Measurements from ENCODE around the gene DNAH2.

Gene DNAH2

DNA sequence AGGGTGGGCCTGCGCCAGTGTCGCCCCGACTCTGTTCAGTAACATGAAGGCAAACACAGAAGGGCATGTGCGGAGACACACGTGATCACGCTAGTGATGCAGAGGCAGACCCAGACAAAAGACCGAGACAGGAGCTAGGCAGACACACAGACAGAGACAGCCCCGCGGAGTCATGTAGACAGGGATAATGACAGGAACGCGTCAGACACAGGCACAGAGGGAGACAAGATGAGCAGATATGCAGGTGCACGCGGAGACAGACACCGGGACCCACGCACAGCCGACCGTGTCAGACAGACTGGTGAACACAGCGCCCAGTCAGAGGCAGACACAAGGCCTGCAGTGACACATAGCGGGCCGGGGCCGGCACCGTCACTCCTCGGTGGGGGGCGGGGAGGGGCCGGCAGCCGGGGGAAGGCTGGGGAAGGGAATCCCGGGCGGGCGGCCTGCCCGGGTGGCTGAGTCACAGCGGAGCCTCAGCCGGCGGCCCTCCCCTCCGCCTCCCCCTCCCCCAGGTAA is 123.9 kb downstream of the DNAH2 start:
- peak; percentile 97 for DNase-seq

DNA sequence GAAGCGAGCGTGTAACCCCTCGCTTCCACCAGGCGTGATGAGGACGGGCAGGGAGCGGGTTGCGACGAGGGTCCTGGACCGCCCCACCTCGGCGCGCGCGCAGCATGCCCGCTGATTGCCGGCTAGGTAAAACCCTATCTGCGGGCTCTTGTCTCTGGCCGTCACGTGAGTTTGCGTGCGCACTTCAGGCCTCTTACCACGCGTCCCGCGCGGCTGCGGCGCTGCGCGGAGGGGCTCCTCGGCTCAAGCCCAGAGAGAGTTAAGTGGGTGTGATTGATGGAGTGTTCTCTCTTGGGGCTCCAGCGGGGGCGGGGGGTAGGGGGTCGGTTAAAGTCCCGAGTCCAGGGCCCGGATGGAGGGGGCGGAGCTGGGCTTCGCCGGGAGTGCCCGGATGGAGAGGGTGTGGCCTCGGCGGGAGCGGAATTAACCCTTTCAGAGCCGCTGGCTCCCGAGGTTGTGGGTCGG is 124.4 kb downstream of the DNAH2 start:
- peak; percentile 89 for DNase-seq

DNA sequence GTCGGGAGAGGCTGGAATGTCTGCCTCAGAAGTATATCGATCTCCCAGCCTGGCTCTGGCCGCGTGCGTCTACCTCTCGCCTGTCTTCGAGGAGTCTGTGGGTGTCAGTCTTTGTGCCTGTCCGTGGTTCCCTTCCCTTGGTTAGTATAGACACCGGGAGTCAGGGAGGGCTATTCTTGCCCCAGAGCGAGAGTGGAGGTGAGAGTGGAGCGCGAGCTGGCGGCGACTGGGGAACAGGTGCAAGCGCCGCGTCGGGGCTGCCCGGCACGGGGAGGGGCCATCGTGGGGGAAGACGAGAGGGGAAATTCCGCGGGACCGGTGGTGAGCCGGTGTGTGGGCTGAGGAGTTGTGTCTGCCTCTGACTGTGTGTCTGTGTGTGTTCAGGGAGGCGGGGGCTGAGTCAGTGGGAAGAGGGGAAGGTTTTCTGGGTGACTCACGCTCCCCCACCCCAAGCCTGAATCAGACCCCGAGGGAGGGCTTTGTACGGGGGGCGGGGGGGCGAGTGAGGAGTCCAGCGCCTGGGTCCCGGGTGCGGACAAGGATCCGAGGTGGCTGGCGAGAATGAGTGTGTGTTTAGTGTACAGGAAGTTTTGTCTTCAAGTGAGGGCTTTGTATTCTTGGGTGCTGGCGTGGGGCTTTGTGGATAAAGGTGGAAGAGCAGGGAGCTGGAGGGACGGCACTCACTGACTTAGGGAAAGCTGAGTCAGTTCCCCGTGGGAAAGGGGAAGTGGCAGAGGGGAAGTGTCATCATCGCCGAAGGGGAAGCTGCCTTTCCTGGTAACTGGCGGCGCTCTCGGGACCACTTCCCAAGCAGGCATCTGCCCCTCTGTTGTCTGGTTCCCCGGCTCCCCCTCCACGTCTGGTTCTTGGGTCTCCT is 125.1 kb downstream of the DNAH2 start:
- peak; percentile 95 for DNase-seq

DNA sequence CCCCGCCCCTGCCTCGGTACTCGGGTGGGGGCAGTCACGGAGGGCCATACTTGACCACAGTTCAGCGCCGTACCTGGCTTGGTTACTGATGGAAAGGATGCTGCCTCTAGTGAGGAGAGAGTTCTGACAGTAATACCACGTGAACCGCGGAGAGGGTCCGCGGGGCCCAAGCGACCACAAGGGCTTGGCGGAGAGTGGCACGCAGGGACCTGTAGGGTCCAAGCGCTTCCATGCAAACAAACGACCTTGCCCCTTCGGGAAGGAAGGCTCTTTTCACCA is 125.7 kb downstream of the DNAH2 start:
- no peak for DNase-seq

DNA sequence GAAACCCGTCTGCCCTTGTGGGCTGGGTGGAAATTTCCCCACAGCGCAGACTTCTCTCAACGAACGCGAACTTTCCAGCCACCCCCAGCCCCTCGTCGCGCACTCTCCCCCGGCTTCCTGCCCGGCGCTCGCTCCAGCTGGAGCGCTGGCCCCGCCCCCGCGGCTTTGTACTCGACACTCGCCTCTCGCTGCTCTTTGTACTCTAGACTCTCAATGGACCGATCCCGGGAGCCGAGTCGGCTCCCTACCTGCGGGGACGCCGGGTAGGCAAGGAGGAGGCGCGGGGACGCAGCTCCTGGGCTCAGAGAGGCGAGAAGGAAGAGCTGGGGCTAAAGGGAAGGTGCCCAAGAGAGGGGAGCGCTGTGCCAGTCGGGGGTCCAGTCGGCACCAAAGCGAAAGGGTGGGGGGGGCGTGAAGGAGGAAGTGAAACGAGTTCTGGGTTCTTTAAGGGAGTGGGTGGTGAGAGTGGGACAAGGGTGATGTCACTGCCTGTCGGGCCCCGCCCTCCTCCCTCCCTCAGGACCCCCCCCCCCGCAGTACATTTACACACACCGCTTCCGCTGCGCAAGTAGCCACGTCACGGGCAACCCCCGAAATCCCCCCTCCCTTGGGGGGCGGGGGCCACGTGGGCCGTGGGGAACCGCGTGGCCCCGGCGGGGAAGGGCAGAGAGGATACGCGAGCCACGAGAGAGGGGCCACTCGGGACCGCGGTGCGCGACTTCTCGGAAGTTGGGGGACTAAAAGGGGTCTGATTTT is 126.2 kb downstream of the DNAH2 start:
- DNase-seq, result peak; percentile 95

DNA sequence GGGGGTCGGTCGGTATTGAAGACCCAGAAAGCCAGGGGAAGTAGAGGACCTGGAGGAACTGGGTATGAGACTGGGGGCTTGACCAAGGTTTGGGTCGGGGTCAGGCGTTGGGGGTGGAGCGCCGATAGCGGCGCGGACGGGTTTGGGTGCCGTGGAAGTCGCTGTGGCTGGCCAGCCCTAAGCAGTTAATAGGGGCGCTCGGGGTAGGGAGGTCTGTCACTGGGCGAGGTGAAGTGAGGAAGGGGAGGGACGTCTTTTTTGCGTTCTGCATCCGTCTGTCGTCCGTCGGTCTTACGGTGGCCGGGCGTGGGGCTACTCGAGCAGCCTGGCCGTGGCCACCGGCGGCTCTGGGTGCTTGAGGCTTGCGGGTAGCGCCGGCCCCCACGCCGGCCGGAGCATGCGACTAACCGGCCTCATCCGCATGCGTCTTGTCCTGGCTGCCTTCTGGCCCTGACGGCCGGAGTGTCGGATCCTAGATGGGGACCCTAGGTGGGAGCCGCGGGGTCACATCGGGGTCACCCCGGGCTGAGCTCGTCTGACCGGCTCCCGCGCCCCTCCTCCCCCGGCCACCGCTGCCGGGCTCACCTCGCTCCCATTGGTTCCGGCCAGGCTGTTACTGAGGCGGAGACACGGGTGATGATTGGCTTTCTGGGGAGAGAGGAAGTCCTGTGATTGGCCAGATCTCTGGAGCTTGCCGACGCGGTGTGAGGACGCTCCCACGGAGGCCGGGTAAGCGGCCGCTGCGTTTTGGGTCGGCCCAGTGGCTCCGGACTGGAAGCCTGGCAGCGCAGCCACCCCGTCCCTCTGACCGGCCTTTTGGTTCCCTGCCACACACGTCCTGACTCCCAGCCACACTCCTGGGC is 127.0 kb downstream of the DNAH2 start:
- DNase-seq, result peak; percentile 79

DNA sequence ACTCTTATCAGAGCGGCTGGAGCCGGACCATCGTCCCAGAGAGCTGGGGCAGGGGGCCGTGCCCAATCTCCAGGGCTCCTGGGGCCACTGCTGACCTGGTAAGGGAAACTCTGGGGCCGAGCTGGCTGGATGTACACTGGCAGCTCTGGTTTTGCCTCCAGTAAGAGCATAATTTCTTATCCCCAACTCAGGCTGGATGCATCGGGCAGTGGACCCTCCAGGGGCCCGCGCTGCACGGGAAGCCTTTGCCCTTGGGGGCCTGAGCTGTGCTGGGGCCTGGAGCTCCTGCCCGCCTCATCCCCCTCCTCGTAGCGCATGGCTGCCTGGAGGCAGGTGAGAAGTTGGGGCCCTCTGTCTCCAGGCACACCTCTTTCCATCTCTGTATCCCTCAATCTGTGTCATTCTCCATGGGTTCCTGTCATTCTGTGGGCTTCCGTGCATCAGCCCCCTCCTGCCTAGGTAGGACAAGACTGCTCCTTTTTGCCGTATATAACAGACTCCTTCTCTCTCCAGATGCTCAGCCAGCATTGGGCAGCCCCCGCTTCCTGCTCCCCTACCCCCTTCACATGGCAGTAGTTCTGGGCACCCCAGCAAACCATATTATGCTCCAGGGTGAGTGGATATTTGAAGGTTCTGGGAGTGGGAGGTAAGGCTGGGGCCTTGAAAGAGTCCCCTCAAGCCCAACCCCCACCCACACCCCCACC is 128.0 kb downstream of the DNAH2 start:
- DNase-seq, result peak; percentile 50

DNA sequence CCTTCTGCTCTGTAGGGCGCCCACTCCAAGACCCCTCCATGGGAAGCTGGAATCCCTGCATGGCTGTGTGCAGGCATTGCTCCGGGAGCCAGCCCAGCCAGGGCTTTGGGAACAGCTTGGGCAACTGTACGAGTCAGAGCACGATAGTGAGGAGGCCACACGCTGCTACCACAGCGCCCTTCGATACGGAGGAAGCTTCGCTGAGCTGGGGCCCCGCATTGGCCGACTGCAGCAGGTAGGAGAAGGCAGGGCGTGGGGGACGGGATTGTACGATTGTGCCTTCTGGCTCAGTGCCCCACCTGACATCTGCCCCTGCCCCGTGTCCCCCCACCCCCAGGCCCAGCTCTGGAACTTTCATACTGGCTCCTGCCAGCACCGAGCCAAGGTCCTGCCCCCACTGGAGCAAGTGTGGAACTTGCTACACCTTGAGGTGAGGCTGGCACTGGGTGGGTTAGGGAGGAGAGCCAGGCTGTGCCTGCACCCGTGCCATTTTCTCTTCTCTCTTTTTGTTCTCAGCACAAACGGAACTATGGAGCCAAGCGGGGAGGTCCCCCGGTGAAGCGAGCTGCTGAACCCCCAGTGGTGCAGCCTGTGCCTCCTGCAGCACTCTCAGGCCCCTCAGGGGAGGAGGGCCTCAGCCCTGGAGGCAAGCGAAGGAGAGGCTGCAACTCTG is 128.7 kb downstream of the DNAH2 start:
- DNase-seq, result peak; percentile 48

DNA sequence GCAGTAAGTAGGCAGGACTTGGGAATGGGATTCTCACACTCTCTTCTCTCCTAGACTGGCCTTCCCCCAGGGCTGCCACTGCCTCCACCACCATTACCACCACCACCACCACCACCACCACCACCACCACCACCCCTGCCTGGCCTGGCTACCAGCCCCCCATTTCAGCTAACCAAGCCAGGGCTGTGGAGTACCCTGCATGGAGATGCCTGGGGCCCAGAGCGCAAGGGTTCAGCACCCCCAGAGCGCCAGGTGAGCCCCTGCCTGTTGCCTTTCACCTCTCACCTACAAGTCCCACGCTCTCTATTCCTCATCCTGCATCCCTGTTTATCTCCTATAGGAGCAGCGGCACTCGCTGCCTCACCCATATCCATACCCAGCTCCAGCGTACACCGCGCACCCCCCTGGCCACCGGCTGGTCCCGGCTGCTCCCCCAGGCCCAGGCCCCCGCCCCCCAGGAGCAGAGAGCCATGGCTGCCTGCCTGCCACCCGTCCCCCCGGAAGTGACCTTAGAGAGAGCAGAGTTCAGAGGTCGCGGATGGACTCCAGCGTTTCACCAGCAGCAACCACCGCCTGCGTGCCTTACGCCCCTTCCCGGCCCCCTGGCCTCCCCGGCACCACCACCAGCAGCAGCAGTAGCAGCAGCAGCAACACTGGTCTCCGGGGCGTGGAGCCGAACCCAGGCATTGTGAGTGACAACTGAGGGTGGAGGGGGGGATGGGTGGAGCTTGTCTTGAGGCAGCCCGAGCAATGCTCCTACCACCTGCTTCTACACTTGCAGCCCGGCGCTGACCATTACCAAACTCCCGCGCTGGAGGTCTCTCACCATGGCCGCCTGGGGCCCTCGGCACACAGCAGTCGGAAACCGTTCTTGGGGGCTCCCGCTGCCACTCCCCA is 129.5 kb downstream of the DNAH2 start:
- DNase-seq, result peak; percentile 52

DNA sequence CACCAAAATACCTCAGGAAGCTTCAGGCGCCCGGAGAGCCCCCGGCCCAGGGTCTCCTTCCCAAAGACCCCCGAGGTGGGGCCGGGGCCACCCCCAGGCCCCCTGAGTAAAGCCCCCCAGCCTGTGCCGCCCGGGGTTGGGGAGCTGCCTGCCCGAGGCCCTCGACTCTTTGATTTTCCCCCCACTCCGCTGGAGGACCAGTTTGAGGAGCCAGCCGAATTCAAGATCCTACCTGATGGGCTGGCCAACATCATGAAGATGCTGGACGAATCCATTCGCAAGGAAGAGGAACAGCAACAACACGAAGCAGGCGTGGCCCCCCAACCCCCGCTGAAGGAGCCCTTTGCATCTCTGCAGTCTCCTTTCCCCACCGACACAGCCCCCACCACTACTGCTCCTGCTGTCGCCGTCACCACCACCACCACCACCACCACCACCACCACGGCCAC is 130.6 kb downstream of the DNAH2 start:
- DNase-seq, result no peak

DNA sequence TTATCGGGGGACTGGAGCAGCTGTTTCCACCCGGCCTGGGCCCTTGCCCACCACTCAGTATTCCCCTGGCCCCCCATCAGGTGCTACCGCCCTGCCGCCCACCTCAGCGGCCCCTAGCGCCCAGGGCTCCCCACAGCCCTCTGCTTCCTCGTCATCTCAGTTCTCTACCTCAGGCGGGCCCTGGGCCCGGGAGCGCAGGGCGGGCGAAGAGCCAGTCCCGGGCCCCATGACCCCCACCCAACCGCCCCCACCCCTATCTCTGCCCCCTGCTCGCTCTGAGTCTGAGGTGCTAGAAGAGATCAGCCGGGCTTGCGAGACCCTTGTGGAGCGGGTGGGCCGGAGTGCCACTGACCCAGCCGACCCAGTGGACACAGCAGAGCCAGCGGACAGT is 131.2 kb downstream of the DNAH2 start:
- peak; percentile 32 for DNase-seq

DNA sequence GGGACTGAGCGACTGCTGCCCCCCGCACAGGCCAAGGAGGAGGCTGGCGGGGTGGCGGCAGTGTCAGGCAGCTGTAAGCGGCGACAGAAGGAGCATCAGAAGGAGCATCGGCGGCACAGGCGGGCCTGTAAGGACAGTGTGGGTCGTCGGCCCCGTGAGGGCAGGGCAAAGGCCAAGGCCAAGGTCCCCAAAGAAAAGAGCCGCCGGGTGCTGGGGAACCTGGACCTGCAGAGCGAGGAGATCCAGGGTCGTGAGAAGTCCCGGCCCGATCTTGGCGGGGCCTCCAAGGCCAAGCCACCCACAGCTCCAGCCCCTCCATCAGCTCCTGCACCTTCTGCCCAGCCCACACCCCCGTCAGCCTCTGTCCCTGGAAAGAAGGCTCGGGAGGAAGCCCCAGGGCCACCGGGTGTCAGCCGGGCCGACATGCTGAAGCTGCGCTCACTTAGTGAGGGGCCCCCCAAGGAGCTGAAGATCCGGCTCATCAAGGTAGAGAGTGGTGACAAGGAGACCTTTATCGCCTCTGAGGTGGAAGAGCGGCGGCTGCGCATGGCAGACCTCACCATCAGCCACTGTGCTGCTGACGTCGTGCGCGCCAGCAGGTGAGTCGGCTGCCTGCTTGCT is 131.7 kb downstream of the DNAH2 start:
- peak; percentile 54 for DNase-seq

DNA sequence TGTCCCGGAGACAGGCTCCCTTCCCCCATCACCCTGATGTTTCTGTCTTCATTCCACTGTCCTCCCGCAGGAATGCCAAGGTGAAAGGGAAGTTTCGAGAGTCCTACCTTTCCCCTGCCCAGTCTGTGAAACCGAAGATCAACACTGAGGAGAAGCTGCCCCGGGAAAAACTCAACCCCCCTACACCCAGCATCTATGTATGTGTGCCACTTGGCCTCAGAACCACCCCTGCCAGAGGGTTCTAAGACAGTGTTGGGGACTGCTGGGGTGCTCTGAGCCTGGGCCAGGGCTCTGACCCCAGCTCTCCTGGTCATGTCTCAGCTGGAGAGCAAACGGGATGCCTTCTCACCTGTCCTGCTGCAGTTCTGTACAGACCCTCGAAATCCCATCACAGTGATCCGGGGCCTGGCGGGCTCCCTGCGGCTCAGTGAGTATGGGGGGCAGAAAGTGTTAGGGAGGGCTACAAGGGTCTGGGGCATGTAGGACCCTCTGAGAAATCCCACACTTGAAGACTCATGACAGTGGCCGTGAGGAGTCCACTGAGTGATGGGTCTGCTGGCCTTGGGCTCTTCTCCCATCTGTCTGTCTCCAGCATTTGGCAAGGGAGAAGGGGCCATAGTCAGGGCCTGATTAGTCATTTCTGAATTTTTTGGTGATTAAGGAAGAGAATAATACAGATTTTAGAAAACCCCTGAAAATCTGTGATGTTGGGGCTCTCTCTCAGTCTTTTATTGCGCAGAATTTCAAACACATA is 132.4 kb downstream of the DNAH2 start:
- DNase-seq, result peak; percentile 43

DNA sequence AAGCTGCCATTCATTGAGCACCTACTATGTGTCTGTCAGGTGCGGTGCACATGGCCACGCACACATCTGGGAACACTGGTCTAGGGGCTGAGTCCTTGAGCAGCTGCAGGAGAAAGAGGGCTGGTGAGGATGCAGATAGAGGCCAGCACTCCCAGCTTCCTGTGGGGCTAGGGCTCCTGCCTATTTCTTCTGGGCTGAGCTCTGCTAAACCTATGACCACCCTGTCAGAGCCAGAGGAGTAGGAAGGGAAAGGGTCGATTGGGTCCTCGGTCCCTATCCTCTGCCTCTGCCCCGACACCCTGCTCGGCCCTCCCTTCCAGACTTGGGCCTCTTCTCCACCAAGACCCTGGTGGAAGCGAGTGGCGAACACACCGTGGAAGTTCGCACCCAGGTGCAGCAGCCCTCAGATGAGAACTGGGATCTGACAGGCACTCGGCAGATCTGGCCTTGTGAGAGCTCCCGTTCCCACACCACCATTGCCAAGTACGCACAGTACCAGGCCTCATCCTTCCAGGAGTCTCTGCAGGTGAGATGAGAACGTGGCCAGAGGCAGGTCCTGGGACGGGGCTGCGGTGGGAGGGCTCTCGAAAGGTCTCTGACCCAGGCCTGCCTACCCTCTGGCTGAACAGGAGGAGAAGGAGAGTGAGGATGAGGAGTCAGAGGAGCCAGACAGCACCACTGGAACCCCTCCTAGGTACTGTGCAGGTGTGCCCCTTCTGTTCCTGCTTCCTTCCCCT is 133.3 kb downstream of the DNAH2 start:
- no peak for DNase-seq

DNA sequence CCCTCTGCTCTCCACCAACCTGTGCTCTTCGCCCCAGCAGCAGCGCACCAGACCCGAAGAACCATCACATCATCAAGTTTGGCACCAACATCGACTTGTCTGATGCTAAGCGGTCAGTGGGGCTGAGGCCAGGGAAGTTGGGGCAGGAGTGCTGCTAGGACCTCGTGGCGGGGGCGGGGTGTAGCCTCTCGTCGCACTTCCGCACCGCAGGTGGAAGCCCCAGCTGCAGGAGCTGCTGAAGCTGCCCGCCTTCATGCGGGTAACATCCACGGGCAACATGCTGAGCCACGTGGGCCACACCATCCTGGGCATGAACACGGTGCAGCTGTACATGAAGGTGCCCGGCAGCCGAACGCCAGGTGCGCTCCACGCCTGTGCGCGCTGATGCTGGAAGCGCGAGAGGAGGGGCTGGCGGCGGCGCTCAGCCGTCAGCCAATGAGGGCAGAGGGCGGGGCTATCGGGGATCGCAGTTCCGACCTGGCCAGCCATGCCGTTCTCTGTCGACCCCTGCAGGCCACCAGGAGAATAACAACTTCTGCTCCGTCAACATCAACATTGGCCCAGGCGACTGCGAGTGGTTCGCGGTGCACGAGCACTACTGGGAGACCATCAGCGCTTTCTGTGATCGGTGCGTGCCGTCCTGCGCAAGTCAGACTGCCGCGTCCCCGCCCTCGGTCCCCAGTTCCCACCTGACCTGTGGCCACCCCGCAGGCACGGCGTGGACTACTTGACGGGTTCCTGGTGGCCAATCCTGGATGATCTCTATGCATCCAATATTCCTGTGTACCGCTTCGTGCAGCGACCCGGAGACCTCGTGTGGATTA is 134.1 kb downstream of the DNAH2 start:
- peak; percentile 94 for DNase-seq

DNA sequence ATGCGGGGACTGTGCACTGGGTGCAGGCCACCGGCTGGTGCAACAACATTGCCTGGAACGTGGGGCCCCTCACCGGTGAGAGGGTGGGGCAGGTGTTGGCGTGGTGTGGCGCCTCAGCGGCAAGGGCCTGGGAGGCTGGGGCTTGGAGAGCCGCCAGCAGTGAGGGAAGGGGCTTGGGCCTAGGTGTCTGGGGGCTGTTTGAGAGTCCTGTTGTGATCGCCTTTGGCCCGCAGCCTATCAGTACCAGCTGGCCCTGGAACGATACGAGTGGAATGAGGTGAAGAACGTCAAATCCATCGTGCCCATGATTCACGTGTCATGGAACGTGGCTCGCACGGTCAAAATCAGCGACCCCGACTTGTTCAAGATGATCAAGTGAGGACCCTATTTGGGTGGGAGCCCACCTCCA is 134.7 kb downstream of the DNAH2 start:
- DNase-seq, result no peak

DNA sequence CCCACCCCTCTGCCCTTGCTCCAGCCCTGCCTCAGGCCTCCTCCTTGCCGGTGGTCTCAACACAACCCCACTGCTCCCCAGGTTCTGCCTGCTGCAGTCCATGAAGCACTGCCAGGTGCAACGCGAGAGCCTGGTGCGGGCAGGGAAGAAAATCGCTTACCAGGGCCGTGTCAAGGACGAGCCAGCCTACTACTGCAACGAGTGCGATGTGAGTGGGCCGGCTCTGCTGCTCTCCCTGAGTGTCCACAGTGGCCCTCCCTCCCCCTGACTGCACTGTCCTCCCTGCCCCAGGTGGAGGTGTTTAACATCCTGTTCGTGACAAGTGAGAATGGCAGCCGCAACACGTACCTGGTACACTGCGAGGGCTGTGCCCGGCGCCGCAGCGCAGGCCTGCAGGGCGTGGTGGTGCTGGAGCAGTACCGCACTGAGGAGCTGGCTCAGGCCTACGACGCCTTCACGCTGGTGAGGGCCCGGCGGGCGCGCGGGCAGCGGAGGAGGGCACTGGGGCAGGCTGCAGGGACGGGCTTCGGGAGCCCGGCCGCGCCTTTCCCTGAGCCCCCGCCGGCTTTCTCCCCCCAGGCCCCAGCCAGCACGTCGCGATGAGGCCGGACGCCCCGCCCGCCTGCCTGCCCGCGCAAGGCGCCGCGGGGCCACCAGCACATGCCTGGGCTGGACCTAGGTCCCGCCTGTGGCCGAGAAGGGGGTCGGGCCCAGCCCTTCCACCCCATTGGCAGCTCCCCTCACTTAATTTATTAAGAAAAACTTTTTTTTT is 135.6 kb downstream of the DNAH2 start:
- peak; percentile 60 for DNase-seq
